GM12865 (cell line): Measurements from ENCODE around the gene PPM1H.

Source experiments
- DNase-seq: peaks from one replicate; pipeline ENCODE4 v3.0.0; 2010; ENCODE audit warnings: low read depth
- H3K4me3 ChIP-seq: 2 replicates; pipeline ENCODE4 v1.5.1; 2011; ENCODE audit warnings: mild to moderate bottlenecking, low read depth, low read length, control low read depth
- TF ChIP-seq, protein P1 (sequence below): IDR thresholded peaks from 2 replicates; pipeline ENCODE4 v1.5.1; 2011; ENCODE audit warnings: low read length, control low read depth, low read depth, inconsistent platforms; ENCODE audit not compliant: insufficient read depth; ENCODE audit errors: missing control alignments

The PPM1H gene

DNA sequence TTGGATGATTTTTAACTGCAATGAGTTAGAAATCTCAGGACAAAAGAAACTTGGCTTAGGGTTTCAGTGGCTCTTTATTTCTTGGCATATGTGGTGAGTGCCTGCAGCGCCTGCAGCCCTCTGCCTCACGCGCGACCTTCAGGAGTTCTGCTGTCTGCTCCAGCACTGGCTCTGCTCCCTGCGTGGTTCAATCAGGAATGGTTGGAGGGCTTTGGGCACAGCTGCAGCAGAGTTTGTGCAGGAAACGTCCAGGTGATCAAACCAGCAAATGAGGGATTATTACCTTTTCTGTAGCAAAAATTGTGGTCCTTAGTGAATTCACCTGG lies 19.8 kb downstream of the PPM1H start:
- TF ChIP-seq, protein P1, sequence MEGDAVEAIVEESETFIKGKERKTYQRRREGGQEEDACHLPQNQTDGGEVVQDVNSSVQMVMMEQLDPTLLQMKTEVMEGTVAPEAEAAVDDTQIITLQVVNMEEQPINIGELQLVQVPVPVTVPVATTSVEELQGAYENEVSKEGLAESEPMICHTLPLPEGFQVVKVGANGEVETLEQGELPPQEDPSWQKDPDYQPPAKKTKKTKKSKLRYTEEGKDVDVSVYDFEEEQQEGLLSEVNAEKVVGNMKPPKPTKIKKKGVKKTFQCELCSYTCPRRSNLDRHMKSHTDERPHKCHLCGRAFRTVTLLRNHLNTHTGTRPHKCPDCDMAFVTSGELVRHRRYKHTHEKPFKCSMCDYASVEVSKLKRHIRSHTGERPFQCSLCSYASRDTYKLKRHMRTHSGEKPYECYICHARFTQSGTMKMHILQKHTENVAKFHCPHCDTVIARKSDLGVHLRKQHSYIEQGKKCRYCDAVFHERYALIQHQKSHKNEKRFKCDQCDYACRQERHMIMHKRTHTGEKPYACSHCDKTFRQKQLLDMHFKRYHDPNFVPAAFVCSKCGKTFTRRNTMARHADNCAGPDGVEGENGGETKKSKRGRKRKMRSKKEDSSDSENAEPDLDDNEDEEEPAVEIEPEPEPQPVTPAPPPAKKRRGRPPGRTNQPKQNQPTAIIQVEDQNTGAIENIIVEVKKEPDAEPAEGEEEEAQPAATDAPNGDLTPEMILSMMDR = no peak
- no peak overlapping the region for H3K4me3 ChIP-seq
- DNase-seq = no peak

DNA sequence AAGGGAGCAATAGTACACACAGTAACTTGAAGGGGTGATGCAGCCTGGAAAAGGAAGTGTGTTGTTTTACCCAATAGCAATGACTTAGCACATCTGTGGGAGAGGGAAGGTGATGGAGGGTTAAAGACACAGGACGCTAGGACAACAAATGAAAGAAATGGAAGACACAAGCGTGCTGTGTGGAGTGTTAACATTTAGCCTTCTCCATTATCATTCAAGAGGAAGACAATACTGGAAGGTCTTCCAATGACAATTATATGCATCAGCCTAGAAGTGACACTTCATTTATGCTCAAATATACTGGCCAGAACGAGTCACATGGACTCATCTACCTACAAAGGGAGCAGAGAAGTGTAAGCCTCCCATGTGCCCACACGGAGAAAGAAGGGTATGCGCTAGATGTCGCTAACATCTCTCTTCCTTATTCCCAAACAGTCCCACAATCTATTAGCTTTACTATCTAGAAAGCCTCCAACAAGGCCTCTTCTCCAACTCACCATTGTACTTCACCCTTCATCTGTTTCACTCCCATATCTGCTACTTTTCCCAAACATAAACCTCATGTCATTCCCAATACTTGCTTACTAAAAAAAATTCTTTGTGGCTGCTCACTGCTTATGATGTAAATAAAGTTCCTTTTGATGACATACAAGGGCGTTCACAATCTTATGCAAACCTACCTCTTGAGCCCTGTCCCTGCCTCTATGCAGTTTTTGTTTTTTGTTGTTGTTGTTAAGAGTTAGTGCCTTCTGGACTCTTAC lies 20.3 kb downstream of the PPM1H start:
- TF ChIP-seq, protein P1 = no peak
- no peak overlapping the region for H3K4me3 ChIP-seq
- no peak for DNase-seq

DNA sequence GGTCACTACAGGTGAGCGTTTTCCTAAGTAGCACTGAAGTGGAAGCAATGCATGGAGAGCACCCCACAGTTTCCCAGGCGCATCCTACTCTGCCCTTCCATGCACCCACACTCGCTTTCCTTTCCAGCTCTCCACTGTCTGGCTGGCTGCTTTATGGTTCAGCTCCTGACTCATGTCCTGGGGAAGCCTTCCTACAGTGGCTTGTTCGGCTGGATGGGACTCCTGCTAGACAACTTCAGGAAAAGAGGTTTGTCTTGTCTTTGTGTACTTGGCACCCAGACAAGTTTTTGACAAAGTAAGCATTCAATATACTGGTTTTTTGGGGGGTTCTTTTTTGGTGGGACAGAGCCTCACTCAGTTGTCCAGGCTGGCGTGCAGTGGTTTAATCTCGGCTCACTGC lies 21.6 kb downstream of the PPM1H start:
- TF ChIP-seq, protein P1 = no peak
- no peak for DNase-seq
- H3K4me3 ChIP-seq = no peak overlapping the region

DNA sequence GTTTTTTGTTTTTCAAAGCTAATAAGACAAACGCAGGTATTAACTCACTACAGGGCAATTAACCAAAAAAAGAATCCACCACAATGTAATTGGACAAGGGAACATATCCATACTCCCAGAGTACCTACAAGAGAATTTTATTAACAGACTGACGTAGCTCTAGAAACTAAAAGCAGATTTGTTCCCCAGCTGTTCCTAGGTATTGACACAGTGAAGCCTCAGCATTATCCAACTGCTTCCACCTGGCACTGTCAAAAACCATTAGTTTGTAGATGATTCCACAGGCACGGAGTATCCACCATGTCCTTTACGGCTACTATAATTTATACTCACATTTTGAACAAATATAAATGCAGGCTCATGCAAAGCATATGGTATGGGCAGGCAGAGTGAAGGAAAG lies 22.3 kb downstream of the PPM1H start:
- TF ChIP-seq, protein P1 = no peak
- DNase-seq = no peak
- no peak overlapping the region for H3K4me3 ChIP-seq

DNA sequence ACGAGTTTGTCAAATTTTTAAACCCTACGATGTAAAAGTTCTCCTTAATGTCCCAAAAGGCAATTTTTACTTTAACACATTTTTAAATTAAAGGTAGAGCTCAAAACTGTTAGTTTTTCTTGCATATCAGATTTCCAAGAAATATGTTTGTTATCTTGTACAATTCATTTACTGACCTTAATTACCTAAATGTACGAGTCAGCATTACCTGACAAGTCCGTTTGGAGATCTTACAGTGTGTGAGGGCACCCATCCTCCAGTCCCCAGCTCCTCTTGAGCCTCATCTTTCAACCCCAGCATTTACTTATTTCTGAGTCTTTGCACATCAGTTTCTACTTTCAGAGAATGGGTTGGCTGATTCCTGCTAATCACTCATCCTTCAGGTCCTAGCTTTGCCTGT lies 23.7 kb downstream of the PPM1H start:
- no peak overlapping the region for H3K4me3 ChIP-seq
- TF ChIP-seq, protein P1 = no peak
- no peak for DNase-seq

DNA sequence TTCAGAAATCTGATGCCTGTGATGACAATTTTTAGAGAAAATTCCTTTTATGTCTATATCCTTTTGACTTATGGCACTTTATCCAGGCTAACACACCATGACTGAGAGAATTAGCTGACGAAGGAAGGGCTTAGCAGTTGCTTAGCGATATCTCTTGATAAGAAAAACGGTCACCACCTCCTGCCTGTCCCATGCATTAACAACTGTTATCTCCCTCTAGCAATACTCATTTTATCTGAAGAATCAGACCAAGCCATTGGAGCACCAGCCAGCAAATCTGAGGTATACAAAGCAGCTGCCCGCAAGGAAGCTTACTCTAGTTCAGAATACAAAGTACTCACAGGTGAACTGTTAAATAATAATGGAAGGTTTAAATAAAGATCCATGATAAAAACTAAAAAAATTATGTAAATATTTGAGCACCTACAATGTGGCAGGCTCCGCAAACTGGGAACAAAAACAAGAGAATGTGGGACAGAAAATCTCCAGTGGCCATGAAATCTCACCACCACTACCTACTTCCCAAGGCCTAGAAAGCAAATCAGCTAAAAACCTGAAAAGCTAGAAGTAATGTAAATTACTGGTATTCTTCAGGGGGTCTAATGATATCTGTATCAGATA lies 24.3 kb downstream of the PPM1H start:
- TF ChIP-seq, protein P1 = no peak
- no peak for DNase-seq
- H3K4me3 ChIP-seq = no peak overlapping the region

DNA sequence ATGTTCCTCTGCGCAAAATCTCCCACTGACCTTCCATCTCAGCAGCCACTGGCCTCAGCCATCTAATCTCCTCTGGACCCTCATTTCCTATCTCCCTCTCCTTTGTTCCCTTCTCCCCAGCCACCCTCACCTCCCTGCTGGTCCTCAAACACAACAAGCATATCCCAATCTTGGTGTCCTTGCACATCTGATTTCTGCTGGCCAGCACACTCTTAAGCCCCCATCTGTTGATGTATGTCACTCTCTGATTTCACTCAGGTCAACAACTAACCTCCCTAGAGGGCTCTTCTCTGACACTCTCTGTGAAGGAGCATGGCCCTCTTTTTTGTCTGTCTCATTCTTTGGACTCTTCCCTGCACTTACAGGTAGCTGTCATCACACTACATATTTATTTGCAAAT lies 25.6 kb downstream of the PPM1H start:
- DNase-seq = no peak
- TF ChIP-seq, protein P1 = no peak
- H3K4me3 ChIP-seq = no peak overlapping the region
